ACHN (cell line): ENCODE data around the gene PHACTR1.

ENCODE experiments used
- DNase-seq: peaks from one replicate; pipeline ENCODE4 v3.0.0-alpha.2; 2015
- in situ Hi-C: cut with HindIII; loops from 2 replicates; pipeline ENCODE4 v1.10.0; 2017; ENCODE audit warnings: low sequenced_read_pairs, low pct_ligation_motif_present, low pct_unique_long_range_greater_than_20kb

Gene PHACTR1

GRCh38 chr6:13212096-13212495 lies 495.5 kb downstream of the PHACTR1 start:
- no peak for DNase-seq
- in situ Hi-C loops = no loop called here

GRCh38 chr6:13212538-13212937 lies 496.0 kb downstream of the PHACTR1 start:
- in situ Hi-C loops = no loop called here
- DNase-seq = no peak

GRCh38 chr6:13215390-13215789 lies 498.8 kb downstream of the PHACTR1 start:
- in situ Hi-C loops = no loop called here
- DNase-seq = no peak

- in situ Hi-C loops = no loop called here
- DNase-seq = no peak
Observed at GRCh38 chr6:13216236-13217014, 499.9 kb downstream of the PHACTR1 start.

DNA sequence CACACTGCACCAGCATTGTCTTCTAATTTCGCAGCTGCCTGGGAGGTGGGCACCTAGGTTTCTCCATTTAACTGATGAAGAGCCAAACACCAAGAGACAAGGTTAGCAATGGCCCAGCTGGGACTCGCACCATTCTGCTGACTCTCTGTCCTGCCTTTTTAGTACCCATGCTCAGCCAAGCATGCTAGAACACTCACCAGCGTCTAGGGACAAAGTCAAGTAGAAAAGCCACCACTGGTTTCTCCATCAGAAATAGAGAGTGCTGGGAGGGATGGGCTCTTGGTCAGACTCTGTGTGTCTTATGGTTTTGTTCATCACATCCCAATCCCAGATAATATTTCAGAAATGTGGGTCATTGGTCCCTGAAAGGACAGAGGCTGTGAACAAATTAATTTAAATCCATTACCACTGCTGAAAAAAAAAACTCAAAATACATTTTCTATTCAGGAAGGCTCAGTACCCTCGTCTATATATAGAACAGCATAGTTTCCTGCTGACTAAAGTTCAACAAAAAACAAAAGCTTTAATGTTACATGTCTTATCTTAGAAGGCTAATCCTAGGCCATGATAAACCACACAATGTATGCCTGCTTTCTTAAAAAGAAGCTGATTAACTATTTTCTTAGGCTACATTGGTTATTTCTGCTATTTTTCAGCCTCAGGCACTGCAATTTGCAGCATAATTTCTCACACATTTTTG lies 500.8 kb downstream of the PHACTR1 start:
- in situ Hi-C loops = no loop called here
- DNase-seq = no peak

- no peak for DNase-seq
- in situ Hi-C loops = no loop called here
Observed at GRCh38 chr6:13220266-13220665, 503.7 kb downstream of the PHACTR1 start.

GRCh38 chr6:13222048-13222447 lies 505.5 kb downstream of the PHACTR1 start:
- in situ Hi-C loops = no loop called here
- DNase-seq = no peak

DNA sequence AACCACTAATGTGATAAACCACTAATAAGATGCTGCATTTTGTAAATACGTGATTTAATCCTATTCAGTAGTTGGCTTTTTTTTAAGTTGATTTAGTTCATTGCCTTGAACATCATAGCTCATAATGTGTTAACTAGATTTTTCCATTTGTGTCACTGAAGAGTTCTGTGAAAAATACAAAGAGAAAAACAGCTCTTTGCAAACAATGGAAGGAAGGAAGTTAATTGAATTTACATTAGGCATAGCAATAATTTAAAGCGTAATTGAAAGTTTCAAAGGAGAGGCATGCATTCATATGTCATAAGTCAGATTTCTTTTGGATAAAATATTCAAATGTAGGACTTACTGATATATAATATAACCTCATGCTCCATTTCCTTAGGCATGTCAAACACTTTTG lies 509.5 kb downstream of the PHACTR1 start:
- in situ Hi-C loops = no loop called here

DNA sequence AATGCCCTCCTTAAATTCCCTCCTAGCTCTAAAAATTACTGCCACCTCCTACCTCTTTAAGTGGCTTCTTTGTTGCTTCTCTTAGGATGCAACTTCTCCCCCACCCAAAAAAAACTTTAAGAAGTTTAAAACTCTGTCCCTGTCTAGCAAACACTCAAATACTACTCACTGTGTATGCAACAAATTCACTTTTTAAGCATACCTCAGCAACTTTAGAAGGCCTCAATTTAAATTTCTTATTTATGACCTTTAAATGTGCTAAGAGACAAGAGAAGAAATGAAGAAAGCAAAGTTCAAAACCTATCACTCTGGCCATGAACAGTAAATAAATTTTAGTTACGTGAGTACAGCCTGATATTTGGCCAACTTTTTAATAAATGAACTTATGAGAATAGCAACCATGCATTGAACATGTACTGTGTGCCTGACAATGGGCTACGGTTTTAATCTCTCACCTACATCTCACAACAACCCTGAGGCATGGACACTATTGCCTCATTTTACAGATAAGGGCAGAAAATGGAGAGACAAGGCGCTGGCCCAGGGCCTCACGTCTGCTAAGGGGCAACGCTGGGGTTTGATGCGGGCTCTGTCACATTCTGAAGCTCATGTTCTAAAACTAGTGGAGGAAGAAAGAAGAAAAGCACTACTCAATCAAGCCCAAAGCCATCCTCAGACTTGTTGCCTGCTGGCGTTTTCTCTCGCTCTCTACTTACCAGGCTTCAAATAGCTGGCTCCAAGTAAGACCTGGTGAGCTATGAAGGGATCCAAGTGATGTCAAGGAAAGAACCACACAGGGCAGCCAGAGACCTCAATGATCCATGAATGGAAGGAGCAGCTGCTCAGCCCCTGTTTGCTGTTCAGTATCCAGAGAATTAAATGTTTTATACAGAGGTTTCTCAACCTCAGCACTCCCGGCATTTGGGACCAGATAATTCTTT lies 512.0 kb downstream of the PHACTR1 start:
- in situ Hi-C loops = no loop called here
- no peak for DNase-seq

More for the DNA sequence above, 509.5 kb downstream of the PHACTR1 start:
- no peak for DNase-seq

DNA sequence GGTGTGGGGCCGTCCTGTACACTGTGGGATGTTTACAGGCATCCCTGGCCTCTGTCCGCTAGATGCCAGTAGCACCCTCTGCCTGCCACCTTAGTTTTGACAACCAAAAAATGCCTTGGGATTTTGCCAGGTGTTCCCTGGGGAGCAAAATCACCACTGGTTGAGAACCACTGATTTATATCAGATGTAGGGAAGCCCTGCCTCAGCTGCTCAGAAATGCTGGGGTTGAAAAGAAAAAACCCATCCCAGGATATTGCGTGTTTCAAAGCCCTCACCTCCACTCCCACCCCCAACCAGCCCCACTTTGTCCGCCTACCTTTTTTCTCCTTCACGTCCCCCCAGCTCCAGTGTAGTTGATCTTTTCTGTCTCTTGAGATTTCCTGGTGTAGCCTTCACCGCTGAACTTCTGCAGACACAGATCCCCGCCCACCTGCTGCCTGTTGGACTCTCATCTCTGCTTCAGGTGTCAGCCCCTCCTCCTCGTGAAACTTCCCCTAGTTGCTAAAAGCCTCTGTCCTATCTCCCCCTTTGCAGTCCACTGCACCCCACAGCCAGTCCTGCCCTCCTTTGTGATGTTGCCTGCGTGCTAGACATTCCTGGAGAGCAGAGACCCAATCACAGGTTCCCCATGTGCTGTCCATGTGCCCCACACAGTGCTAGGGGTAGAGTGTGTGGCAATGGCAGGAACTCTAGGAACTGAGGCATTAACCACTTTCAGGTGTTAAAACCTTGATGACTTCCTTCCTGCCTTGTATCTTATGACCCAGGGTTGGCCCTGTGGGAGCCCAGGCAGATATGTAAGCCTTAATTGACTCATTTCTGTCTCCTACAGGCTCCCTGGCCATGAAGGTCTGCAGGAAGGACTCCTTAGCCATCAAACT lies 512.9 kb downstream of the PHACTR1 start:
- DNase-seq = no peak
- in situ Hi-C loops = no loop called here

- no peak for DNase-seq
- in situ Hi-C loops = no loop called here
Observed at GRCh38 chr6:13233106-13233505, 516.5 kb downstream of the PHACTR1 start.

- in situ Hi-C loops = no loop called here
- no peak for DNase-seq
Observed at GRCh38 chr6:13234130-13234529, 517.6 kb downstream of the PHACTR1 start.

DNA sequence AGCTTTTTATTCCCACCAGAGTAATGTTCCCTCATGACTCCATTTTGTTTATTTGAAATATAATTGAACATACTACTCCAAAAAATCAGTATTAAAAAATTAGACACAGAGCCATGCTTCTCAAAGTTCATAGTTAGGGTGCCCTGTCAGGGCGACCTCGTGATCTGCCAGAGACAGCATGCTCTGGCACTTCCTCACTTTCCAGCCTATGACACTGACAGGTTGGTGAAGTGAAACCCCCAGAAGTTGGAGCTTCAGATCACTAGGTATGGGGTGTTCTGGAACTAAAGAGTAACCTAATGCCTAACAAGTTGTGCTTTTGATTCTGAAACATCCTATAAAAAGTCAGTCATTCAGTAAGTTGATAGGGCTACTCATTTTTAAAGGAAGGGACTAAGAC lies 518.8 kb downstream of the PHACTR1 start:
- in situ Hi-C loops = no loop called here

GRCh38 chr6:13237318-13237717 lies 520.8 kb downstream of the PHACTR1 start:
- in situ Hi-C loops = no loop called here

More for the DNA sequence above, 518.8 kb downstream of the PHACTR1 start:
- no peak for DNase-seq

GRCh38 chr6:13238017-13238416 lies 521.5 kb downstream of the PHACTR1 start:
- in situ Hi-C loops = no loop called here
- no peak for DNase-seq

More at GRCh38 chr6:13237318-13237717, 520.8 kb downstream of the PHACTR1 start:
- DNase-seq = no peak

DNA sequence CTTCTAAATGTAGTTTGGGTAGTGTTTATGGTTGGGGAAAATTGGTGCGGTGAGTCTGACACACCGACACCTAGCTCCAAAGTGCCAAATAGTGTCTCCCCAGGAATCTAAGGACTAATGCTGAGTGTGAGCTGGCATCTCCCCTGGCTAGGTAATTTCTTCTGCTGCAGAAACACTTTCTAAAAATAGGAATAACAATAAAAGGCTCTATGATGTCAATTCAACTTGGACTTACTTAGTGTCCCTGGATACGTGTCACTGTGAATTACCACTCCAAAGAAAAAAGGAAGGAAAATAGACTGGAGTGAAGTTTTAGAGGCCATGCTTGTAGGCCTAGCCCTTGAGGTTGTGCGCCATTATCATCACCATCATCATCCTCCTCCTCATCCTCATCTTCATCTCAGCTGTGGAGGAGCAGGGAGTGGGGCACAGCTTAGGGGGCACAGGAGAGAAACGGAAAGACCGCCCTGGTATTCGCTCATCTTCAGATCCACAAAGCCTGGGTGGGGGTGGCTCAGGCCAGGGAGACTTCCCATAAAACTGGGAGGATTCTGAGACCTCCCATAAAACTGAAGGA lies 522.2 kb downstream of the PHACTR1 start:
- in situ Hi-C loops = no loop called here
- DNase-seq = no peak

DNA sequence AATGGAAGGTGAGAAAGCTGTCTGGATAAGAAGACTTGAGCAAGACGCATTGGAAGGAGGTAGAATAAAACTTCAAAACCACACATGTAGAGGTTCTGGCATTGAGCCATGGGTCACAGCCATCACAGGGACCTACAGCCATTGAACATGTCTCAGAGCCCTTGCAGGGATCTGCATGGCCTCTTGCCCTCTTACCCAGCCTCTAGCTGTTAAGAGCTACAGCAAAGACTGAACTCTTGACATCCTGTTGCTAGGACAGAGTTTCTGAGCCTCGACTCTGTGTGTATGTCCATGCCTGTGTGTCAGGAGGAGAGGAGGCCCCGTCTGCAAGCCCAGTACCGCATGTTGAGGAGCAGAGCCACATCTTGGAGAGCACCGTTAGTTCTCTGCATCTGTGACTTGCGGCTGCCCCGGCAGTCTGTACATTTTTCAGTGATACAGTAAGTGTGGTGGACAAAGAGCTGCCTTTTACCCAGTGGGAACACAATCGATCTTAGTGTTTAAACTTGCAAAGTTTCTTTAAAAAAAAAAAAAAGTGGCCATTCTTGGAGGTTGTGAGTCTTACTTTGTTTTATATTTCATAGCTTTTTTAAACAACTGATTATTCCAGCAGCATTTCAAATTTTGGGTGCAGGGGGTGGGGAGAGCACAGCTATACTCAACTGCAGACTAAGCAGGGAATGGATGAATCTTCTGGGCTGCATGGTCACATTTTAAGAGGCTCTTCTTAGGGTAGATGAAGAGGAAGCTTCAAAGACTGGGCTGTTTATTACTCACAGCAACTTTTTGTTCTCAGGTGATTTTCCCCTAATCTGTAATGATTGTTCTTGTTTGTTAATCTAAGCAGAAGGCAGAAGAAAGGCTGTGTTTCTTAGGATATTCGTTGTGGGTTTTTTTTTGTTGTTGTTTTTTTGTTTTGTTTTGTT lies 523.2 kb downstream of the PHACTR1 start:
- DNase-seq = no peak
- in situ Hi-C loops = no loop called here
